SKM-1 treated with dmso at 0.1 percent for 144 hours (cell line): ENCODE data around the gene PCSK1N.

Experiments used
- DNase-seq: peaks from one replicate; lab custom pipeline; 2025; ENCODE audit not compliant: unreplicated experiment; lab: John Stamatoyannopoulos, UW

The PCSK1N gene

DNA sequence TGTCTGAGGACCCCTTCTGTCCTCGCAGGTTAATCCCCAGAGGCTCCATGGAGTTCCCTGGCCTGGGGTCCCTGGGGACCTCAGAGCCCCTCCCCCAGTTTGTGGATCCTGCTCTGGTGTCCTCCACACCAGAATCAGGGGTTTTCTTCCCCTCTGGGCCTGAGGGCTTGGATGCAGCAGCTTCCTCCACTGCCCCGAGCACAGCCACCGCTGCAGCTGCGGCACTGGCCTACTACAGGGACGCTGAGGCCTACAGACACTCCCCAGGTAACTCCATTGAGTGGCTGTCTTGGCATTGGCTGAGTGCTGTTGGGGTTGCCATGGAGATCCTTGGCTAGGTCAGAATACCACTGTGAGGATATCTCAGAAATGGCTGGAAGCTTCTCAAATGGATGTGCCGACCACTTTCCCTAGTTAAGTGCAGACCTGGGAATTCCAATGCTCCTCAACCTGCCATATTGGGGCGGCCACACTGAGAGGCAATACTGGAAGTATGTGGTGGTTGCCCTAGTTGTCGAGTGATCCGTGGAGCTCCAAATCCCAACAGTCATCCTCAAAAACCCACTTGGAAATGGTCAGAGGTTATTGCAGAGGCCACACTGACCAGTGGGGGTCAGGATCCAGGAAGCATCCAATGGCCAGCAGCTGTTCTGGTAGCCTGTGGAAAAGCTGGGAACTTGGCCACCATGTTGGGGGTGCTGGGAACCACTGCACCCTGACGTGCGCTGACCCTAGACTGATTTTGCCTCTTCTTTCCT, 44.2 kb downstream of the PCSK1N start:
- no peak for DNase-seq

DNA sequence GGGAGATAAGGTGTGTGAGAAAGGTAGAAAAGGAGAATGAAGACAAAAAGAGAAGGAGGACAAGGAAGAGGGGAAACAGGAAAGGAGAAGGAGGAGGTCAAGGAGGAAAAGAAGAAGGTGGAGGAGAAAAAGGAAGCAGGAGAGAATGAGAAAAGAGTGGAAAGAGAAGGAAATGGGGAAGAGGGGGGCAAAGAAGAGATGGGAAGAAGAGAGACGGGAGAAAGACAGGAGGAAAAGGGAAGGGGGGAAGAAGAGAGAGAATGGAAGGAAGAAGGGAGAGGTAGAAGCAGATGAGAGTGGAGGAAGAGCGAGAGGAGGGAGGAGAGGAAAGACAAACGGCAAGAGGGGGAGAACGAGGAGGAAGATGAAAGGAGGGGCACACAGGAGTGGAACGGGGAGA, 44.9 kb downstream of the PCSK1N start:
- no peak for DNase-seq

DNA sequence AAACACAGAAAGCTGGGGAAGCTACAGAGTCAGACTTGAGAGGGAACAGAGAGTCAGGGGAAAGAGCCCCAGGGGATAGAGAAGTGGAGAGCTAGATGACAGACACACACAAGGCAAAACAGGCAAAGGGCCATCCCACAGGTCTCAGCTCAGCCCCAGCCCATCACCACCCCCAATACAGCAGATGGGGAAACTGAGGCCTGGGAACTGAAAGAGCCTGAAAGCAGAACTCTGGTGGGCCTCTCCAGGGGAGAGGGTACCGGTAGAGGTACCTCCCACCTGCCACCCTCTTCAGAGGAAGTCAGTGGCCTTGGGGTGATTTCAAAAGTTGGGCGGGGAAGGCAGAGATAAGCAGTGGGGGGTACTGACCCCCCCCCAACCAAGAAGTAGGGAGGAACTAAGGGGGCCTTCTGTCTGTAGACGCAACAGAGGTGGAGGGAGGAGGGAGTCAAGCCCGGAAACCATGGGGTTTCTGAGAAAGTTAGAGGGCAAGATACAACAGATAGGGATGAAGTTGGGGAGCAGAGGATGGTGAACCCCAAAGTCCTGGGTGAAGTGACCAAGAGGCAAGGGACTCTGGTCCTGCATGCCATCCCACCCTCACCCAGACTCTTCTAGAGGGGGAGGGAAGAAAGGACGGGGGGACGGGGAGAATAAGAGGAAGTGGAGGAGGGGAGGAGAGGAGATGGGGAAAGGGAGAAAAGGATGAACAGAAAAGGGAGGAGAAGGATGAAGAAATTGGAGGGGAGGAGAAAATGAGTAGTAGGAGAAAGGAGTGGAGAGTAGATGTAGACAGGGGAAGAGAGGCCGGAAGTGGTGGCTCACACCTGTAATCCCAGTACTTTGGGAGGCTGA, 45.8 kb downstream of the PCSK1N start:
- DNase-seq, result peak; percentile 37

DNA sequence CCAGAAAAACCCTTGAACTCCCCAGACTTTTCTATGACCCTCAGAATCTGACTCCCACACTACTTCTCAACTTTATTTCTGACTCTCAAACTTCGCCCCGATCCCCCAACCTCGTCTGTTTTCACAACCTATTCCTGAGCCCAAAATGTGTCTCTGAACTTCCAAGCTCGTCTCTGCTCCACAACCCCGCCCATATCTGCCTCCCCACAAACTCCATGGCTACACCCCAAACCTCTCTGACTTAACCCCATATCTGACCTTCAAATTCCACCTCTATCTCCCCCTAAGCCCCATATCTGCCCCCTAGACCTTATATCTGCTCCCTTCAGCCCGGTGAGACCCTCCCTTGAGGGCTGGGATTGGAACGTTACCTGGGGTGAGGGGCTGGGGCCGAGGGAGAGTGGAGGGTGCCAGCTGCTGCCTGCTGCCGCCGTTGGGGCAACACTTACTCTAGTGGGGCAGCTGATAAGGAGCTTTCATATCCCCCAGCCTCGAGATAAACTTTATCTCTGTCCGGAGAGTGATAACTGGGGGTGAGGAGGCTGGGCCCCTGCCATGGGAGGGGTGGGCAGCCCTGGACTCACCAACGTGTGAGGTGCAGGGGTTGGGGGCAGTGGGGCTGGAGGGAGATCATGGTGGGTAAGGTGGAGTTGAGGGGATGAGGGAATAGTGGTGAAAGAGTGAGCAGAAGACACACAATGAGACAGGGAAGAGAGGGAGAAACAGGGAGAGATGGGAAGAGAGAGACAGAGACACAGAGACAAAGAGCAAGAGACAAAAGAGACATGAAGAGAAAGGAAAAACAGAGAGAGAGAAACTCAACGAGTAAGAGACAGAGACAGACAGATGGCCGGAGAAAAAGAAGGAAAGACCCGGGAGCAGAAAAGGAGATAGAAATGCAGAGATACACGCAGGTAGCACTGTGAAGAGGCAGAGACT, 47.6 kb downstream of the PCSK1N start:
- no peak for DNase-seq

DNA sequence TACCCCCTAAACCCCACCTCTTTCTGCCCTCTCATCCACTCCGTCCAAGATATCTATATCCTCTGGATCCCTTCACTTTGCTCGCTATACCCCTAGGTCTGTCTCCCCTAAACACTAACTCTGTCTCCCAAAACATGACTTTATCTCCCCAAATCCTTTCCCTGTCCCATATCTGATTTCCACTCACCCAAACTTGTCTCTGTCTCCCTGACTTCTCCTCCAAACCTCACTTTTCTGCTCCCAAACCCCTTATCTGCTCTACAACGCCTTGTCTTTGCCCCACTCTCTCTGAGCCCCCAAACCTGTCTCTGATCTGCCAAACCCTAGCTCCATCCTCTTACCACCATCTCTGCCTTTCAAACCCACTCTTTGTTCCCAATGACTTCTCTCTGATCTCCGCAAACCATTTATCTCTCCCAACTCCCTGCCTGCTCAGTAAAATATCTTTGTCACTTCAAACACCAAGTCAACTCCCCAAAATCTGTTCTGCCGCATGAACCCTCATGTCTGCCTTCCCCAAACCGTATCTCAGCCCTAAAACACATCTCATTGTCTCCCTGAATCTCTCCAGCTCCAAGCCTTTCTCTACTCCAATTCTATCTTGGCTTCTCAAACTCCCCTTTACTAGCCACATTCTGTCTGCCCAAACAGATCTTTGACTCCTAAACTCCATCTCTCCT, 48.4 kb downstream of the PCSK1N start:
- DNase-seq, result no peak

DNA sequence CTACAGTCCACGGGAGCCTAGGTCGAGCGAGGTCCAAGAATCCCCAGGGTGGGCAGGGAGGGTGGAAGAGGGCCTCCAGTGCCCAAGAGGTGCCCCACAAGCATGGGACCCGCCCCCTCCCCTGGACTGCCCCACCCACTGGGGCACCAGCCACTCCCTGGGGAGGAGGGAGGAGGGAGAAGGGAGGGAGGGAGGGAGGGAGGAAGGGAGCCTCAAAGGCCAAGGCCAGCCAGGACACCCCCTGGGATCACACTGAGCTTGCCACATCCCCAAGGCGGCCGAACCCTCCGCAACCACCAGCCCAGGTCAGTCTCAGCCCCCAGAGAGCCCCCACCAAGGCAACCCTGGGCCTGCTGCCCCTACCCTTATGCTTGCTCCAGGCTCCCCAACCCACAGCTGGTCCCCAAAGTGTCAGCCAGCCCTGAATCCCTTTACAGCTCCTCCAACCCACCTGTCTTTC, 49.0 kb downstream of the PCSK1N start, which contains the start of gene GATA1:
TSS of gene GATA1 (plus strand) at position 250 of the 460 bp plus-strand sequence. CDS start 4,520 bp downstream, outside the sequence.
- DNase-seq, result no peak

DNA sequence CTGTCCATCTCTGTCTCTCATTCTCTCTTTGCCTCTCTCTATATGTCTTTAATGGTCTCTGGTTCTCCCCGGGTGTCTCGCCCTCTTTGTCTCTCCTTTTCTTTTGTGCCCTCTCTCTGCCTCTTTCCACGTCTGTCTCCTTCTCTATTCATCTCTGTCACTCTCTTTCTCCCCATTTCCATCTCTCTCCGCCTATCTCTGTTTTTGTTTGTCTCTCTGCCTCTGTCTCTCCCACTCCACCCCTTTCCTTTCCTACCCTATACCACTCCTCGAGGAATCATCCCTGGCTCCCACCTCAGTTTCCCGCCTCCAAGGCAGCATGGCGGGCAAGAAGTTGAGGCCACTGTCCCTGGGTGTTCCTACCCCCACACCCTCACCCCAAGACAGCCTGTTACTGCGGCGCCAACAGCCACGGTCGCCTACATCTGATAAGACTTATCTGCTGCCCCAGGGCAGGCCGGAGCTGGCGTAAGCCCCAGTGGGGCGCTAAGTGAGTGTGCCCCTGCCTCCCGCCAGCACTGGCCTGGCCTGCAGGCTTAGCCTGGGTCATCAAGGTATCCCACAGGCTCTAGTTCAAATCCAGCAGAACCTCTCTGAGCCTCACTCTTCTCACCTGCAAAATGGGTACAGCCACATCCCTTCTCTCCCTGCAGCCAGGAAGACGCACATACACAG, 49.7 kb downstream of the PCSK1N start:
- DNase-seq, result no peak

DNA sequence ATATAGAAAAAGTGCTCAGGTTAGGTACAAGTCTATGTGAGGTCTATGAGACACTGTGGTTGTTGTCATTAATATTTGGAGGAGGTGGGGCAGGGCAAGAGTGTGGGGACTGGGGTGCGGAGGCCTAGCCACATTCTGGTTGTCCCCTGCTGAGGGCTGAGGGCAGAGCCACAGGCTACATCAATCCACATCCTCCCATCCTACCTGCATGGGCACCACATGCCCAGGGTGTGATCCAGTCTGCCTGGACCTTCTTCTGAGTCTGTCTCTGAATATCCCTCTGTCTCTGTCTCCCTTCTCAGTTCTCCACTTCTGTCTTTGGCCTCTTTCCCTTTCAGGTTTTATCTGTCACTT, 50.2 kb downstream of the PCSK1N start:
- no peak for DNase-seq

DNA sequence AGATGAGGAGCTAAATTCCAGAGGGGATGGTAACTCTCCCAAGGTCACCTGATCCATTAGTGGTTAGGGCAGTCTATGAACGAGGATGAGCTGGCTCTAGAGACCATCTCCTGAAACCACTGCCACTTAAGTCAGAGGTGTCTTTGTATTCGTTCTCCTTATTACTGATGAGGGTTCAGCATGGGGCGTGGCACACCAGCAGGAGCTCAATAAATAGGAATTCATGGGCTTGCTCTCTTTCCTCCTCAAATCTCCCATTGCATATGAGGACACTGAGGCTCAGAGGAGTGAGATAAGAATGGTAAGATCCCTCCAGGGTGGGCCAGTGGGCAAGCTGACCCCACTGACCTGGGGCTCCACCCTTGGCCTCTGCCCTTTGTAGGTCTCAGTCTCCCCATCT, 50.7 kb downstream of the PCSK1N start:
- no peak for DNase-seq

DNA sequence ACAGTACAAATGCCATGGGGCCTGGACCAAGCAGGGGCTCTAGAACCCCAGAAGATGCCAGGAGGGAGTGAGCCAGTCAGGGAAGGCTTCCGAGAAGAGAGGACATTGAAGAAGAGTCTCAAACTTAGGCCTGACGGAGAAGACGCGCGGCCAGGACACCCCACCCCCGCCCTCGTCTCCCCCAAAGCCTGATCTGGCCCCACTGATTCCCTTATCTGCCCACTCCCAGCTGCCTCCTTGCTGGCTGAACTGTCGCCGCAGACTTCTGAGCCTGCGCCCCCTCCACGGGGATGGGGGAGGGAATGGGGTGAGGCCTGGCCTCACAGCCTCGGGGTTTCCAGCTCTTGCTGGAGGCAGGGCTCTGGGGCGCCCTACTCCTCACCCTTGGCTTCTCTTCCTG, 52.6 kb downstream of the PCSK1N start:
- no peak for DNase-seq

DNA sequence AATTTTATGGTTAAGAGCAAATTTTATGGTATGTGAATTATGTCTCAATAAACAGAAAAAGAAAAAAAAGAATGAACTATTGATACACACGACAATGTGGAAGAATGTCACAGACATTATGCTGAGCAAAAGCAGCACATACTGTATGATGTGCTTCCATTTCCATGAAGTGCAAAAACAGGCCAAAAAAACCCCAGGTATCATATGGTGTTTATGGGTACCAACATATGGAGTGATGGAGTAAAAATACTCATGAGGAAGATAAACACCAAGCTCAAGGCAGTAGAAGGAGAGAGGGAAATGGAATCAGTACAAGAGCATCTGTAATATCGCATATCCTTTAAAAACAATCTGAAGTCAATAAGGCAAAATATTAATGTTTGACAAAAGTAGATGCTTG, 53.2 kb downstream of the PCSK1N start:
- DNase-seq, result no peak

DNA sequence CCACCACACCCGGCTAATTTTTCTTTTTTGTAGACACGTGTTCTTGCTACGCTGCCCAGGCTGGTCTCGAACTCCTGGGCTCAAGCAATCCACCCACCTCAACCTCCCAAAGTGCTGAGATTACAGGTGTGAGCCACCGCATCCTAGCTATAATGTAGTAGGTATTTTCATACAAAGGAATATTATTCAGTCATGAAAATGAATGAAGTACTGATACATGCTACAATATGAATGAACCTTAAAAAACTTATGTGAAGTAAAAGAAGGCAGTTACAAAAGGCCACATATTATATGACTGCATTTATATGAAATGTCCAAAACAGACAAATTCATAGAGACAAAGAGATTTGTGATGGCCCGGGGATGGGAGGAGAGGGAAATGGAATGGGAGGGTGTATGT, 53.7 kb downstream of the PCSK1N start:
- DNase-seq, result no peak
